Tibial nerve (tissue), 3 donors: Measurements from ENCODE around the gene SLC25A39.

Experiments
- POLR2A ChIP-seq, 2 donors: fragments of 450-650 bp; IDR thresholded peaks; one replicate each; pipeline ENCODE4 v1.6.1; 2017; ENCODE audit warnings: antibody characterized with exemption in 2 of 2, mild to moderate bottlenecking in 2 of 2, moderate library complexity in 2 of 2
- TF ChIP-seq, protein P1 (sequence below), 5 experiments: fragments of 200-600 bp in 3 of 5; fragments of 450-650 bp in 2 of 5; sonication (generic) in 3 of 5; IDR thresholded peaks; one replicate each; pipeline ENCODE4 v1.5.1; 2016 to 2019; ENCODE audit warnings: antibody characterized with exemption in 5 of 5, mild to moderate bottlenecking in 3 of 5, moderate library complexity in 2 of 5

DNA sequence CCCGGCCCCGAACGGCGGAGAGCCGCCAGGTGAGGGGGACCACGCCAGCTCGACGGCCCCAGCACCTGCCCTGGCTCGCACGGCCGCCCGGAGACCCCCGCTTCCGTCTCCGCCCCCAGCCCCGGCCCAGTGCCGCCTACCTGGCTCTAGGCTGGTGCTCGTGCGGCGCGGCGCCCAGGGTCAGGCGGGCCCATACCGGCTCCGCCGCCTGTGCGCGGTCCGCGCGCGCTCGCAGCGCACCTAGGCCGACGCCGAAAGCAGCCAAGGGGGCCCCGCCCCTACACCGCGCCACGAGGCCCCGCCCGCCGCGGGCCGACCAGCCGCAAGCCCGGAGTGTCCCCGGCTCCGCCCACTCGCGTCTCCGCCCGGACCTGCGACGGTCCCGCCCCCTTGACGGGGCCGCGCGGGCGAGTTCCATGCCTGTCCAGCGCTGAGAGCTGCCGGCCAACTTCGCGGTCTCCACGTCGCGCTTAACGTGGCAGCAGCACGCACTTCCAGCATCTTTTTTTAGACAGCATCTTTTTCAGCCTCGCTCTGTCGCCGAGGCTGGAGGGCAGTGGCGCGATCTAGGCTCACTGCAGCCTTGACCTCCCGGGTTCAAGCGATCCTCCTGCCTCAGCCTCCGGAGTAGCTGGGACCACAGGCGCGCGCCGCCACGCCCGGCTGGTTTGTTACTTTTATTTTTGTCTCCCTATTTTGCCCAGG lies at the start of gene SLC25A39:
- TF ChIP-seq, protein P1, sequence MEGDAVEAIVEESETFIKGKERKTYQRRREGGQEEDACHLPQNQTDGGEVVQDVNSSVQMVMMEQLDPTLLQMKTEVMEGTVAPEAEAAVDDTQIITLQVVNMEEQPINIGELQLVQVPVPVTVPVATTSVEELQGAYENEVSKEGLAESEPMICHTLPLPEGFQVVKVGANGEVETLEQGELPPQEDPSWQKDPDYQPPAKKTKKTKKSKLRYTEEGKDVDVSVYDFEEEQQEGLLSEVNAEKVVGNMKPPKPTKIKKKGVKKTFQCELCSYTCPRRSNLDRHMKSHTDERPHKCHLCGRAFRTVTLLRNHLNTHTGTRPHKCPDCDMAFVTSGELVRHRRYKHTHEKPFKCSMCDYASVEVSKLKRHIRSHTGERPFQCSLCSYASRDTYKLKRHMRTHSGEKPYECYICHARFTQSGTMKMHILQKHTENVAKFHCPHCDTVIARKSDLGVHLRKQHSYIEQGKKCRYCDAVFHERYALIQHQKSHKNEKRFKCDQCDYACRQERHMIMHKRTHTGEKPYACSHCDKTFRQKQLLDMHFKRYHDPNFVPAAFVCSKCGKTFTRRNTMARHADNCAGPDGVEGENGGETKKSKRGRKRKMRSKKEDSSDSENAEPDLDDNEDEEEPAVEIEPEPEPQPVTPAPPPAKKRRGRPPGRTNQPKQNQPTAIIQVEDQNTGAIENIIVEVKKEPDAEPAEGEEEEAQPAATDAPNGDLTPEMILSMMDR (IDR thresholded peaks at IDR 0.05): peak in 2 of 5 experiments; percentile 30 to 61
- peak; percentile 24 to 85 for TF ChIP-seq POLR2A (IDR thresholded peaks at IDR 0.05)
